Hypothalamus (tissue), 51 donors: ENCODE results near the gene TSHZ2.
"Not testable (repeated sequence)": the region's sequence is repeated elsewhere in the genome, so short reads cannot be mapped to it uniquely, and the experiment has no call there.

ENCODE experiments used
- DNase-seq, 51 donors: peaks; one replicate each; lab custom pipeline; 2025; lab: John Stamatoyannopoulos, UW

The TSHZ2 gene

GRCh38 chr20:53359425-53359824, 387.3 kb downstream of the TSHZ2 start:
- DNase-seq = no peak

- no peak for DNase-seq
These were observed 388.7 kb downstream of the TSHZ2 start for GRCh38 chr20:53360852-53361251.

- DNase-seq = no peak
These were observed 390.6 kb downstream of the TSHZ2 start for GRCh38 chr20:53362736-53363135.

GRCh38 chr20:53364646-53365045, 392.5 kb downstream of the TSHZ2 start:
- DNase-seq = peak in 15 of 51 donors; percentile 1 to 45 (median 16)

GRCh38 chr20:53365076-53365475, 392.9 kb downstream of the TSHZ2 start:
- DNase-seq = no peak

- DNase-seq = no peak
These were observed 393.4 kb downstream of the TSHZ2 start for GRCh38 chr20:53365539-53366075.

GRCh38 chr20:53366928-53367327, 394.8 kb downstream of the TSHZ2 start:
- DNase-seq = not testable (repeated sequence)

- no peak for DNase-seq
These were observed 397.7 kb downstream of the TSHZ2 start for GRCh38 chr20:53369871-53370270.

- DNase-seq = no peak
These were observed 398.3 kb downstream of the TSHZ2 start for GRCh38 chr20:53370345-53370961.

GRCh38 chr20:53371216-53371615, 399.1 kb downstream of the TSHZ2 start:
- DNase-seq = no peak

GRCh38 chr20:53376021-53376420, 403.9 kb downstream of the TSHZ2 start:
- no peak for DNase-seq

- DNase-seq = no peak
These were observed 407.1 kb downstream of the TSHZ2 start for GRCh38 chr20:53379014-53379832.

- DNase-seq = no peak
These were observed 407.6 kb downstream of the TSHZ2 start for GRCh38 chr20:53379833-53380120.

GRCh38 chr20:53381568-53382262, 409.6 kb downstream of the TSHZ2 start:
- no peak for DNase-seq

- DNase-seq = no peak
These were observed 410.2 kb downstream of the TSHZ2 start for GRCh38 chr20:53382263-53382844.

- no peak for DNase-seq
These were observed 411.8 kb downstream of the TSHZ2 start for GRCh38 chr20:53383916-53384315.

- DNase-seq = no peak
These were observed 412.2 kb downstream of the TSHZ2 start for GRCh38 chr20:53384392-53384791.

GRCh38 chr20:53385941-53386767, 414.0 kb downstream of the TSHZ2 start:
- no peak for DNase-seq

GRCh38 chr20:53387983-53388675, 416.0 kb downstream of the TSHZ2 start:
- no peak for DNase-seq
